HG02852 (cell line): ENCODE data around the gene MFGE8.

ENCODE experiments used
- ATAC-seq: cut with Tn5 transposase; IDR thresholded peaks from one replicate; pipeline ENCODE4 v1.9.1; 2021; ENCODE audit warnings: mild to moderate bottlenecking, moderate library complexity; ENCODE audit not compliant: unreplicated experiment

MFGE8 gene

GRCh38 chr15:88920186-88920891 lies 7.2 kb upstream of the MFGE8 start:
- ATAC-seq, result no peak

GRCh38 chr15:88918738-88919137 lies 5.6 kb upstream of the MFGE8 start:
- ATAC-seq, result no peak

GRCh38 chr15:88917760-88918159 lies 4.6 kb upstream of the MFGE8 start:
- ATAC-seq, result no peak

- no peak for ATAC-seq
Observed at GRCh38 chr15:88915354-88915753, 2.2 kb upstream of the MFGE8 start.

- ATAC-seq, result no peak
Observed at GRCh38 chr15:88913850-88914169, 631 bp upstream of the MFGE8 start.

- ATAC-seq, result no peak
Observed at GRCh38 chr15:88912500-88912921, 668 bp downstream of the MFGE8 start.

- no peak for ATAC-seq
Observed at GRCh38 chr15:88911766-88912118, 1.4 kb downstream of the MFGE8 start.

GRCh38 chr15:88909956-88910831 lies 3.0 kb downstream of the MFGE8 start:
- ATAC-seq, result no peak

- ATAC-seq, result no peak
Observed at GRCh38 chr15:88908697-88909621, 4.2 kb downstream of the MFGE8 start.

- no peak for ATAC-seq
Observed at GRCh38 chr15:88908123-88908522, 5.1 kb downstream of the MFGE8 start.

GRCh38 chr15:88907111-88907510 lies 6.1 kb downstream of the MFGE8 start:
- ATAC-seq, result no peak

GRCh38 chr15:88906551-88906950 lies 6.6 kb downstream of the MFGE8 start:
- no peak for ATAC-seq

GRCh38 chr15:88906130-88906529 lies 7.0 kb downstream of the MFGE8 start:
- ATAC-seq, result no peak

GRCh38 chr15:88905576-88905975 lies 7.6 kb downstream of the MFGE8 start:
- ATAC-seq, result no peak

GRCh38 chr15:88904624-88905327 lies 8.4 kb downstream of the MFGE8 start:
- no peak for ATAC-seq

- ATAC-seq, result no peak
Observed at GRCh38 chr15:88904257-88904623, 8.9 kb downstream of the MFGE8 start.

GRCh38 chr15:88902846-88903245 lies 10.3 kb downstream of the MFGE8 start:
- no peak for ATAC-seq

- ATAC-seq, result no peak
Observed at GRCh38 chr15:88902221-88902835, 10.9 kb downstream of the MFGE8 start.

GRCh38 chr15:88901508-88902220 lies 11.5 kb downstream of the MFGE8 start:
- ATAC-seq, result no peak

GRCh38 chr15:88900982-88901418 lies 12.2 kb downstream of the MFGE8 start:
- ATAC-seq, result no peak
